ENCODE data around the gene C1QA.

Gene C1QA

GRCh38 chr1:22616571-22616970 lies 19.9 kb upstream of the C1QA start:
- no peaks in the 10 kb centered on the region for H4K20me1 ChIP-seq (ENCODE audit: insufficient read depth, low read length, poor library complexity, severe bottlenecking)
- H3K4me2 ChIP-seq (ENCODE audit: low read depth, low read length, poor library complexity, severe bottlenecking): no peak overlapping the region
- no peaks in the 10 kb centered on the region for H3K36me3 ChIP-seq (ENCODE audit: insufficient read depth, low read length)
- no peaks in the 10 kb centered on the region for H3K79me2 ChIP-seq (ENCODE audit: insufficient read depth, low read length)
- no peak overlapping the region for H3K4me3 ChIP-seq (ENCODE audit: low read length, poor library complexity, severe bottlenecking)
- no peaks in the 10 kb centered on the region for H3F3A ChIP-seq (ENCODE audit: low read depth)
- no peaks in the 10 kb centered on the region for H3K27me3 ChIP-seq (ENCODE audit: insufficient read depth, low read length, poor library complexity, severe bottlenecking)
- no peak overlapping the region for H3K9ac ChIP-seq (ENCODE audit: low read depth, low read length, poor library complexity, severe bottlenecking)
- H3K9me3 ChIP-seq (ENCODE audit: insufficient read depth, low read depth, low read length): no peaks in the 10 kb centered on the region
- no peaks in the 10 kb centered on the region for H3K9me2 ChIP-seq (replicated peaks; ENCODE audit: low read depth, low read length)
- TF ChIP-seq EZH2phosphoT487 (IDR thresholded peaks at IDR 0.05; ENCODE audit: borderline replicate concordance): no peak
- TF ChIP-seq, protein P1, sequence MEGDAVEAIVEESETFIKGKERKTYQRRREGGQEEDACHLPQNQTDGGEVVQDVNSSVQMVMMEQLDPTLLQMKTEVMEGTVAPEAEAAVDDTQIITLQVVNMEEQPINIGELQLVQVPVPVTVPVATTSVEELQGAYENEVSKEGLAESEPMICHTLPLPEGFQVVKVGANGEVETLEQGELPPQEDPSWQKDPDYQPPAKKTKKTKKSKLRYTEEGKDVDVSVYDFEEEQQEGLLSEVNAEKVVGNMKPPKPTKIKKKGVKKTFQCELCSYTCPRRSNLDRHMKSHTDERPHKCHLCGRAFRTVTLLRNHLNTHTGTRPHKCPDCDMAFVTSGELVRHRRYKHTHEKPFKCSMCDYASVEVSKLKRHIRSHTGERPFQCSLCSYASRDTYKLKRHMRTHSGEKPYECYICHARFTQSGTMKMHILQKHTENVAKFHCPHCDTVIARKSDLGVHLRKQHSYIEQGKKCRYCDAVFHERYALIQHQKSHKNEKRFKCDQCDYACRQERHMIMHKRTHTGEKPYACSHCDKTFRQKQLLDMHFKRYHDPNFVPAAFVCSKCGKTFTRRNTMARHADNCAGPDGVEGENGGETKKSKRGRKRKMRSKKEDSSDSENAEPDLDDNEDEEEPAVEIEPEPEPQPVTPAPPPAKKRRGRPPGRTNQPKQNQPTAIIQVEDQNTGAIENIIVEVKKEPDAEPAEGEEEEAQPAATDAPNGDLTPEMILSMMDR (conservative IDR thresholded peaks at IDR 0.05; ENCODE audit: low read length): no peak
- peaks cover 7% of the 10 kb centered on the region for H3K4me1 ChIP-seq (ENCODE audit: insufficient read depth, low read length, poor library complexity, severe bottlenecking)
- no peak overlapping the region for H2AFZ ChIP-seq (ENCODE audit: low read length)

GRCh38 chr1:22618056-22618455 lies 18.4 kb upstream of the C1QA start:
- Histone ChIP-seq H3K9me2 (replicated peaks; ENCODE audit: low read depth, low read length) (no peaks in the 10 kb centered on the region), H3K79me2 (ENCODE audit: insufficient read depth, low read length) (no peaks in the 10 kb centered on the region), H3K9me3 (ENCODE audit: insufficient read depth, low read depth, low read length) (no peaks in the 10 kb centered on the region), H3K36me3 (ENCODE audit: insufficient read depth, low read length) (no peaks in the 10 kb centered on the region), H3K27me3 (ENCODE audit: insufficient read depth, low read length, poor library complexity, severe bottlenecking) (no peaks in the 10 kb centered on the region), H3F3A (ENCODE audit: low read depth) (no peaks in the 10 kb centered on the region), H3K4me3 (ENCODE audit: low read length, poor library complexity, severe bottlenecking) (no peak overlapping the region), H4K20me1 (ENCODE audit: insufficient read depth, low read length, poor library complexity, severe bottlenecking) (no peaks in the 10 kb centered on the region), H3K4me1 (ENCODE audit: insufficient read depth, low read length, poor library complexity, severe bottlenecking) (peaks cover 7% of the 10 kb centered on the region), H3K4me2 (ENCODE audit: low read depth, low read length, poor library complexity, severe bottlenecking) (no peak overlapping the region), H2AFZ (ENCODE audit: low read length) (no peak overlapping the region), H3K9ac (ENCODE audit: low read depth, low read length, poor library complexity, severe bottlenecking) (no peak overlapping the region)
- no peak for TF ChIP-seq EZH2phosphoT487 (IDR thresholded peaks at IDR 0.05; ENCODE audit: borderline replicate concordance)
- TF ChIP-seq, protein P1 (conservative IDR thresholded peaks at IDR 0.05; ENCODE audit: low read length): no peak

- H3K79me2 ChIP-seq (ENCODE audit: insufficient read depth, low read length): no peaks in the 10 kb centered on the region
- H4K20me1 ChIP-seq (ENCODE audit: insufficient read depth, low read length, poor library complexity, severe bottlenecking): no peaks in the 10 kb centered on the region
- H3K4me1 ChIP-seq (ENCODE audit: insufficient read depth, low read length, poor library complexity, severe bottlenecking): peaks cover 7% of the 10 kb centered on the region
- H3K9ac ChIP-seq (ENCODE audit: low read depth, low read length, poor library complexity, severe bottlenecking): no peak overlapping the region
- H3K4me2 ChIP-seq (ENCODE audit: low read depth, low read length, poor library complexity, severe bottlenecking): peak overlapping the region; percentile 25
- H3K36me3 ChIP-seq (ENCODE audit: insufficient read depth, low read length): no peaks in the 10 kb centered on the region
- H3F3A ChIP-seq (ENCODE audit: low read depth): no peaks in the 10 kb centered on the region
- H2AFZ ChIP-seq (ENCODE audit: low read length): no peak overlapping the region
- H3K27me3 ChIP-seq (ENCODE audit: insufficient read depth, low read length, poor library complexity, severe bottlenecking): no peaks in the 10 kb centered on the region
- no peaks in the 10 kb centered on the region for H3K9me2 ChIP-seq (replicated peaks; ENCODE audit: low read depth, low read length)
- H3K4me3 ChIP-seq (ENCODE audit: low read length, poor library complexity, severe bottlenecking): no peak overlapping the region
- H3K9me3 ChIP-seq (ENCODE audit: insufficient read depth, low read depth, low read length): no peaks in the 10 kb centered on the region
- TF ChIP-seq EZH2phosphoT487 (IDR thresholded peaks at IDR 0.05; ENCODE audit: borderline replicate concordance): no peak
- TF ChIP-seq, protein P1 (conservative IDR thresholded peaks at IDR 0.05; ENCODE audit: low read length): no peak
Observed at GRCh38 chr1:22619252-22619651, 17.2 kb upstream of the C1QA start.
